ENCODE data around the gene MAL. TPM values are rescaled to one million over a fixed set of nuclear protein-coding genes. Genes with fewer than 3 reads are reported as not detected.

The MAL gene
- total RNA-seq, 1 experiment from 2014 or later: not detected

GRCh38 chr2:94979406-94980375 lies 45.8 kb upstream of the MAL start:
- Mint-ChIP-seq H3K27me3 (ENCODE audit: insufficient read depth, unreplicated experiment) (peaks cover 22% of the 10 kb centered on the region), H3K4me1 (ENCODE audit: insufficient read depth, unreplicated experiment) (no peaks in the 10 kb centered on the region), H3K36me3 (ENCODE audit: insufficient read depth, unreplicated experiment) (no peaks in the 10 kb centered on the region), H3K4me3 (ENCODE audit: unreplicated experiment) (no peak overlapping the region), H3K27ac (ENCODE audit: low read depth, unreplicated experiment) (no peak overlapping the region), H3K9me3 (ENCODE audit: unreplicated experiment) (no peaks in the 10 kb centered on the region)
- CTCF ChIA-PET: interaction anchor here (2.0 kb wide), 1 partner anchor 23 kb away, joined by 8 read pairs; no protein-coding TSS in a partner anchor
- POLR2A ChIA-PET: no interaction called here
- intact Hi-C loops (cut with micrococcal nuclease): no loop called here
- BruUV-seq (replicated peaks): no TSS peak
- TF ChIP-seq CTCF (IDR thresholded peaks at IDR 0.05; ENCODE audit: unreplicated experiment): no peak
- no peak for DNase-seq (ENCODE audit: unreplicated experiment)

GRCh38 chr2:94980406-94980805 lies 45.1 kb upstream of the MAL start:
- Mint-ChIP-seq H3K27me3 (ENCODE audit: insufficient read depth, unreplicated experiment) (peaks cover 22% of the 10 kb centered on the region), H3K9me3 (ENCODE audit: unreplicated experiment) (no peaks in the 10 kb centered on the region), H3K4me1 (ENCODE audit: insufficient read depth, unreplicated experiment) (no peaks in the 10 kb centered on the region), H3K36me3 (ENCODE audit: insufficient read depth, unreplicated experiment) (no peaks in the 10 kb centered on the region), H3K4me3 (ENCODE audit: unreplicated experiment) (no peak overlapping the region), H3K27ac (ENCODE audit: low read depth, unreplicated experiment) (no peak overlapping the region)
- DNase-seq (ENCODE audit: unreplicated experiment): no peak
- CTCF ChIA-PET: interaction anchor here (1.2 to 2.0 kb wide), 2 partner anchors 23 to 32 kb away, joined by 3 to 8 read pairs; no protein-coding TSS in a partner anchor
- no TSS peak for BruUV-seq (replicated peaks)
- POLR2A ChIA-PET: no interaction called here
- intact Hi-C loops (cut with micrococcal nuclease): no loop called here
- TF ChIP-seq CTCF (IDR thresholded peaks at IDR 0.05; ENCODE audit: unreplicated experiment): no peak

- Mint-ChIP-seq H3K36me3 (ENCODE audit: insufficient read depth, unreplicated experiment) (no peaks in the 10 kb centered on the region), H3K27me3 (ENCODE audit: insufficient read depth, unreplicated experiment) (peaks cover 31% of the 10 kb centered on the region), H3K4me3 (ENCODE audit: unreplicated experiment) (no peak overlapping the region), H3K27ac (ENCODE audit: low read depth, unreplicated experiment) (no peak overlapping the region), H3K9me3 (ENCODE audit: unreplicated experiment) (no peaks in the 10 kb centered on the region), H3K4me1 (ENCODE audit: insufficient read depth, unreplicated experiment) (no peaks in the 10 kb centered on the region)
- BruUV-seq (replicated peaks): no TSS peak
- ChIA-PET POLR2A (no interaction called here), CTCF (interaction anchor here (1.2 to 2.0 kb wide), 2 partner anchors 11 to 24 kb away, joined by 4 to 10 read pairs; no protein-coding TSS in a partner anchor)
- TF ChIP-seq CTCF (IDR thresholded peaks at IDR 0.05; ENCODE audit: unreplicated experiment): no peak
- intact Hi-C loops (cut with micrococcal nuclease): no loop called here
- no peak for DNase-seq (ENCODE audit: unreplicated experiment)
Observed at GRCh38 chr2:94982156-94982555, 43.4 kb upstream of the MAL start.

GRCh38 chr2:94982675-94983074 lies 42.8 kb upstream of the MAL start:
- CTCF ChIA-PET: interaction anchor here (1.0 to 2.0 kb wide), 3 partner anchors 8 to 25 kb away, joined by 4 to 10 read pairs (median 4); no protein-coding TSS in a partner anchor
- POLR2A ChIA-PET: no interaction called here
- Mint-ChIP-seq H3K9me3 (ENCODE audit: unreplicated experiment) (no peaks in the 10 kb centered on the region), H3K4me3 (ENCODE audit: unreplicated experiment) (no peak overlapping the region), H3K27ac (ENCODE audit: low read depth, unreplicated experiment) (no peak overlapping the region), H3K36me3 (ENCODE audit: insufficient read depth, unreplicated experiment) (no peaks in the 10 kb centered on the region), H3K4me1 (ENCODE audit: insufficient read depth, unreplicated experiment) (no peaks in the 10 kb centered on the region), H3K27me3 (ENCODE audit: insufficient read depth, unreplicated experiment) (peaks cover 27% of the 10 kb centered on the region)
- DNase-seq (ENCODE audit: unreplicated experiment): no peak
- intact Hi-C loops (cut with micrococcal nuclease): no loop called here
- no peak for TF ChIP-seq CTCF (IDR thresholded peaks at IDR 0.05; ENCODE audit: unreplicated experiment)
- no TSS peak for BruUV-seq (replicated peaks)

All from MCF 10A (cell line).